Measurements from ENCODE around the gene RAPGEF4.

Gene RAPGEF4

GRCh38 chr2:172861098-172861497, 125.5 kb downstream of the RAPGEF4 start:
- no peak for DNase-seq (ENCODE audit: low spot score)

GRCh38 chr2:172861656-172862476, 126.2 kb downstream of the RAPGEF4 start:
- DNase-seq (ENCODE audit: low spot score) = no peak

- DNase-seq (ENCODE audit: low spot score) = no peak
Observed at GRCh38 chr2:172863341-172863740, 127.7 kb downstream of the RAPGEF4 start.

GRCh38 chr2:172864182-172864581, 128.5 kb downstream of the RAPGEF4 start:
- no peak for DNase-seq (ENCODE audit: low spot score)

GRCh38 chr2:172865422-172865821, 129.8 kb downstream of the RAPGEF4 start:
- no peak for DNase-seq (ENCODE audit: low spot score)

GRCh38 chr2:172869861-172870260, 134.2 kb downstream of the RAPGEF4 start:
- DNase-seq (ENCODE audit: low spot score) = no peak

GRCh38 chr2:172870396-172870795, 134.8 kb downstream of the RAPGEF4 start:
- DNase-seq (ENCODE audit: low spot score) = no peak

GRCh38 chr2:172877826-172878225, 142.2 kb downstream of the RAPGEF4 start:
- no peak for DNase-seq (ENCODE audit: low spot score)

GRCh38 chr2:172878260-172878659, 142.6 kb downstream of the RAPGEF4 start:
- no peak for DNase-seq (ENCODE audit: low spot score)

GRCh38 chr2:172884336-172884735, 148.7 kb downstream of the RAPGEF4 start:
- DNase-seq (ENCODE audit: low spot score) = no peak

- no peak for DNase-seq (ENCODE audit: low spot score)
Observed at GRCh38 chr2:172885996-172886395, 150.4 kb downstream of the RAPGEF4 start.

GRCh38 chr2:172887280-172887679, 151.6 kb downstream of the RAPGEF4 start:
- DNase-seq (ENCODE audit: low spot score) = no peak

GRCh38 chr2:172888714-172889669, 153.3 kb downstream of the RAPGEF4 start:
- DNase-seq (ENCODE audit: low spot score) = no peak

- no peak for DNase-seq (ENCODE audit: low spot score)
Observed at GRCh38 chr2:172889768-172890430, 154.3 kb downstream of the RAPGEF4 start.

- no peak for DNase-seq (ENCODE audit: low spot score)
Observed at GRCh38 chr2:172893111-172893510, 157.5 kb downstream of the RAPGEF4 start.

GRCh38 chr2:172893671-172894070, 158.0 kb downstream of the RAPGEF4 start:
- DNase-seq (ENCODE audit: low spot score) = no peak

- no peak for DNase-seq (ENCODE audit: low spot score)
Observed at GRCh38 chr2:172894689-172895387, 159.2 kb downstream of the RAPGEF4 start.

- no peak for DNase-seq (ENCODE audit: low spot score)
Observed at GRCh38 chr2:172896661-172897081, 161.0 kb downstream of the RAPGEF4 start.

- no peak for DNase-seq (ENCODE audit: low spot score)
Observed at GRCh38 chr2:172900871-172901270, 165.2 kb downstream of the RAPGEF4 start.

GRCh38 chr2:172901913-172902312, 166.3 kb downstream of the RAPGEF4 start:
- no peak for DNase-seq (ENCODE audit: low spot score)

- no peak for DNase-seq (ENCODE audit: low spot score)
Observed at GRCh38 chr2:172904236-172904635, 168.6 kb downstream of the RAPGEF4 start.

Measured in left forelimb (tissue), 1 donor.